Large intestine (tissue), 3 donors: Measurements from ENCODE around the gene MASP1. TPM values are rescaled to one million over a fixed set of nuclear protein-coding genes. Genes with fewer than 3 reads are reported as not detected.

Experiments used
- DNase-seq, 2 donors: peaks; one replicate each; pipeline versions ENCODE4 v3.0.0 to v3.0.0-alpha.2; 2013
- H3K27ac ChIP-seq: one replicate; pipeline ENCODE4 v1.5.1; 2013; ENCODE audit warnings: low read length
- H3K27me3 ChIP-seq: 2 replicates; pipeline ENCODE4 v1.6.1; 2013; ENCODE audit warnings: low read length; ENCODE audit not compliant: control insufficient read depth, insufficient read depth
- H3K36me3 ChIP-seq: 2 replicates; pipeline ENCODE4 v1.6.1; 2013; ENCODE audit warnings: low read length; ENCODE audit not compliant: control insufficient read depth, insufficient read depth
- H3K4me1 ChIP-seq: one replicate; pipeline ENCODE4 v1.6.1; 2013; ENCODE audit warnings: low read length; ENCODE audit not compliant: control insufficient read depth, insufficient read depth
- H3K4me3 ChIP-seq: one replicate; pipeline ENCODE4 v1.5.1; 2013; ENCODE audit warnings: low read length
- H3K9me3 ChIP-seq: one replicate; pipeline ENCODE4 v1.6.1; 2013; ENCODE audit warnings: mild to moderate bottlenecking, low read depth, low read length, moderate library complexity; ENCODE audit not compliant: control insufficient read depth
- WGBS: methylation state at CpG from one replicate; pipeline ENCODE4 v1.1.5; 2013; ENCODE audit warnings: low lambda C conversion rate; ENCODE audit not compliant: insufficient coverage; 5-methylcytosine and 5-hydroxymethylcytosine counted together
- polyA plus RNA-seq: library from polyadenylated mRNA; unstranded; fragments of 120-200 nt; gene quantifications from one replicate; pipeline ENCODE4 v1.2.1, GENCODE V29; 2013

Gene MASP1
- polyA plus RNA-seq, 1 donor, result 56.6 TPM

DNA sequence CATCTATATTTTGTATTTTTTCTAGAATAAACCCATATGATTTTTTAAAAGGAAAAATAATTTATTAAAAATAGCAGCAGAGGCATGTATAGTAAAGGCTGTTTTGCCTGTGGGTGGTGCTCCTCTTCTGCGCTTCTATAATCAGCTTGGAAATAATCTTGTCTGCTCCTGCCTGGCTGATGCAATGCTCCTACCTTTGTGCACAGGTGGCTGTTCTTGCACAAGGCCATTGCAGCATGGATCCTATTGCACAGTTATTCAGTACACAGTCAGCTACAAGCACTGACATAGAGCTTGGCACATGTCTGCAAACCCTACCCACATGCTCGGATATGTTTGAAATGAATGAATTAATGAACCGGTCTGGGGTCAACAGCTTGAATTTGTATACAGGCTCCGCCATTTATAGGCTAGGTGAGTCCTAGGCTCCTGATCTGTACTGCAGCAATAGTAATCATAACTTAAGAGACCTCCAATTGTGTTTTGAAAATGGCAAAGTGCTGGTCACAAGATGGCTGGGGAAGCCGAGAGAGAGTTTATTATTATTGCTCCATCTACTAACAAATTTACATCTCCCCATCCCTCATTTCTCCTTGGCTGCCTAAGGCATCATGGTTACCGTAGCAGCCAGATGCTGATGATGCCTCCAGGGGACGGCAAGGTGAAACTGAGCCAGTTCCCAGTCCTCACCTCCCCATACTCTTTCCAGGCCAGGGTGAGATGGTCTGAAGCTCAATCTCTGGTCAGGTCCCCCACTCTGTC is 94.8 kb downstream of the MASP1 start:
- Histone ChIP-seq H3K36me3 (no peaks in the 10 kb centered on the region), H3K4me3 (no peak overlapping the region), H3K27me3 (no peaks in the 10 kb centered on the region), H3K27ac (no peak overlapping the region), H3K4me1 (no peaks in the 10 kb centered on the region), H3K9me3 (no peaks in the 10 kb centered on the region)
- no CpG with 5 or more reads among the region's 7 CpGs for WGBS
- DNase-seq, result peak; percentile 35 to 53

DNA sequence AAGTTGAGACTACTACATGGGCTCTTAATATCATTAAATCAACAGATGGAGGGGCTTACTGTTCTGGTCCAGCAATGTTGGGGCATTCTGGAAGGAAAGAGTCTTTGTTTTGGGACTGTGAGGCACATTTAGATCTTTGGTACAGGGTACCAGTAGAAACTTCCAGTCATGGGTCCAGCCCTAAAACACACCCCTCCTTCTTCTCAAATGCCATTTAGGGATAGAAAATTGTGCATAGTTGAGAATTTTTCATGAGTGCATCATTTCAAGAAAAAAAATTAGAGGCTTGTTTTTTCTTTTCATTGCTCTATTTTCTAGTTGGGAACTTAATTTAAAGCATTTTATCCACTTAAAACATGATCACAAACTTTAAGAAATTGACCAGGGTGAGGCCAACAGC is 98.4 kb downstream of the MASP1 start:
- H3K27me3 ChIP-seq, result no peaks in the 10 kb centered on the region
- H3K9me3 ChIP-seq, result no peaks in the 10 kb centered on the region
- no peaks in the 10 kb centered on the region for H3K4me1 ChIP-seq
- no peaks in the 10 kb centered on the region for H3K36me3 ChIP-seq
- no peak for DNase-seq
- H3K4me3 ChIP-seq, result no peak overlapping the region
- H3K27ac ChIP-seq, result no peak overlapping the region

DNA sequence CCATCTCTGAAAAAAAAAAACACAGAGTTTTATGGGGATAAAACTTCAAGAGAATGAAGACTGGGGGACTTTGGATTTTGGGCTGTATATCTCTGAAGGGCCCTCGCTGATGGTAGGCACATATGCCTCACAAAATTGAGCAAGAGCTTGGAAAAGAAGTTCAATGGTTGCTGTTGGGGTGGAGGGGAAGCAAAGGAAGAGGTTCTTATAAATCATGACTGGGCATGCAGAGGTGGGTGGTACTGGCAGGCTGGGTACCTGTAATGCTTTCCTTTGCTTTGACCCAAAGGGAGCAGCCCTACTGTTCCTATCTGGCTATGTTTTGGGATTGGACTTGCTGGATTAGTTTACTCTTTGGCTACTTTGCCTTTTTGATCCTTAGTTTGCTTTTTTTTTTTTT is 100.3 kb downstream of the MASP1 start:
- no peak for DNase-seq
- WGBS, result 60% methylated on average over 1 of the region's 1 CpG
- no peaks in the 10 kb centered on the region for H3K36me3 ChIP-seq
- H3K27ac ChIP-seq, result no peak overlapping the region
- no peaks in the 10 kb centered on the region for H3K27me3 ChIP-seq
- H3K4me3 ChIP-seq, result no peak overlapping the region
- H3K9me3 ChIP-seq, result no peaks in the 10 kb centered on the region
- peaks cover 9% of the 10 kb centered on the region for H3K4me1 ChIP-seq

DNA sequence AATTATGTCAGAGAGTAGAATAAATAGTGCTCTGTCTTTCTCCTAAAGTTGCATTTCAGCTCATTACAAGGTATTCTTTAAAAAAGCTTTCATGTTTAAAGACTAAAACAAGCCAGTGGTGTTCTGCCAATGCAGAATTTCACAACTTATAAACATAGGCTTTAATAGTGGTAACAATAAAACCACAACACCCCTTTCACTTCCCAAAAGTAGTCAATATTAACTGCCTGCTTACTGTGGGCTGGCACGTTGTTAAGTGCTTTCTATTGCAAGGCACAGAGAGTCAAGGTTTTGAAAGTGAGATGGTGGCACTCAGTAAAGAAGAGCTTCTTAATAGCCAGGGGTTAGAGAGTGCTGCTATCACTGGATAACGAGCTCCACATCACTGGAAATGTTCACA is 102.6 kb downstream of the MASP1 start:
- DNase-seq, result no peak
- H3K36me3 ChIP-seq, result no peaks in the 10 kb centered on the region
- no peaks in the 10 kb centered on the region for H3K27me3 ChIP-seq
- peaks cover 9% of the 10 kb centered on the region for H3K4me1 ChIP-seq
- no CpG with 5 or more reads among the region's 2 CpGs for WGBS
- no peak overlapping the region for H3K27ac ChIP-seq
- no peak overlapping the region for H3K4me3 ChIP-seq
- no peaks in the 10 kb centered on the region for H3K9me3 ChIP-seq

DNA sequence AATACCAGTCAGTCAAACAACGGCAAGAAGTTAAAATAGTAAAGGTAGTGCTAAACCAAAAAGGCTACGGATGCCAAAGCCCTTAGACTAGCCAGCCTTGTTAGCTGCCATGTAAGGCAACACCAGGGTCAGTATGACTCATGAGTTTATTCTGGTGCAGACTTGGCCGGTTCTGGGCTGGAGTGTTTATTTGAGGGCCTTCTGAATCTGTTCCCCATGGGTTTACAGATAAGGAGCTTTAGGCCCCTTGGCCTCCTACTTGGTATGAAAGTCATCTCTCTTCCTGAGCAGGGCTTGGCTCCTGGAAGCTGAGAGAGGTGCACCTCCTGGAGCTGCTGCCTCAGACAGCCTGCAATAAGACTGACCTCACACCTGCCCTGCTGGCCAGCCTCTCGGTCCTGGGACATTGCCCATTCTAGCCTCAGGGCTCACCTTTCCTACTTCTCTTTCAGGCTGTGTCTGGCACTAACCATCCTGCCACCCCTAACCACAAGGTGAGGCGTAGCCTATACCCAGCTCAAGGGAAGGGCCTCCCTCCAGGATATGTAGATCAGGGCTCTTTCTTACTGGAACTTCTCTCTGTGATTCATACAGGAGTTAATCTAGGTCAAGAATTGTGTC is 104.6 kb downstream of the MASP1 start:
- Histone ChIP-seq H3K27me3 (no peaks in the 10 kb centered on the region), H3K27ac (peak overlapping the region; percentile 63), H3K9me3 (no peaks in the 10 kb centered on the region), H3K36me3 (no peaks in the 10 kb centered on the region), H3K4me3 (no peak overlapping the region), H3K4me1 (peaks cover 9% of the 10 kb centered on the region)
- no CpG with 5 or more reads among the region's 5 CpGs for WGBS
- peak in 1 of 2 donors; percentile 20 for DNase-seq

DNA sequence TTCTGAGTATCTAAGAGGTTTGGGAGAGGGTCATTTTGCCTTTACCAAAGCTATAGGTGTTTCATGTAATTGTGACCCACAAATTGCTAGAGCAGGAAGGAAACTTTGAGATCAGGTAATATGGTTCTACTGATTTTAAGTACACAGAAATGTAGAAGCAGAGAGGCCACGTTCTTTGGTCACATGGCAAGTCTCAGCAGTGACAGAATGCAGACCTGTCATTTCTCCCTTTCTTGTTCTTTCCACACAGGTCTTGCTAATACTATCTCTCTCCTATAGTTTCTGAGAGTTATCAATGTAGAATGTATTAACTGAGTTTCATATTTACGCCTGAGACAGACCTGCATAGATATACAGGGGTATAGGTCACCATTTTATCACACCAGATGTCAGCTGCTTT is 105.2 kb downstream of the MASP1 start:
- 0% methylated on average over 1 of the region's 2 CpGs for WGBS

DNA sequence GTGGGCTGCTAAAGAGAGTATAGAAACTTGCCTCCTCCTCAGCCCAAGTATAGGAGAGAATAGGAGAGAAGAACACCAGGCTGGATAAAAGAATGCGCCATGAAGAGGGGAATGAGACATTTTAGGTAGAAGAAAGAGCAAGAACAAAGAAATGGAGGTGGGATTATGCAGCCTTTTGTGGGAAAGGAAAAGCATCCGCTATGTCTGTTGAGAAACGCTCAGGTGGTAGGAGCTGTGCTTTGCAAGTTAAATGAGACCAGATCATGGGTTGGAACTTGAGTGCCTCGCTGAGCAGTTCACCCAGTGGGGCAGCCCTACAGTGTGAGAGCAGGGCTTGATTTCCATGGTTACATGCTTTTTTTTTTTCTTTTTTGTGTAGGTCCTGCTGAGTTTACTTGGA is 105.8 kb downstream of the MASP1 start:
- Histone ChIP-seq H3K4me3 (no peak overlapping the region), H3K9me3 (no peaks in the 10 kb centered on the region), H3K36me3 (no peaks in the 10 kb centered on the region), H3K27me3 (no peaks in the 10 kb centered on the region), H3K4me1 (peaks cover 9% of the 10 kb centered on the region), H3K27ac (peak overlapping the region; percentile 63)
- 100% methylated on average over 1 of the region's 4 CpGs for WGBS
- DNase-seq, result no peak

More for the DNA sequence above, 105.2 kb downstream of the MASP1 start:
- Histone ChIP-seq H3K27ac (peak overlapping the region; percentile 63), H3K9me3 (no peaks in the 10 kb centered on the region), H3K36me3 (no peaks in the 10 kb centered on the region), H3K27me3 (no peaks in the 10 kb centered on the region), H3K4me1 (peaks cover 9% of the 10 kb centered on the region), H3K4me3 (no peak overlapping the region)
- peak; percentile 21 to 67 for DNase-seq

Other genes with a start within 250 kb of the MASP1 start
- 13.1 TPM for gene RPL39L, start 152.2 kb downstream of the MASP1 start, polyA plus RNA-seq
- 0.12 TPM for gene RTP1, start 94.3 kb downstream of the MASP1 start, polyA plus RNA-seq
- gene RTP4, start 76.6 kb upstream of the MASP1 start, polyA plus RNA-seq, result 15.8 TPM